Activated naive CD4-positive, alpha-beta T cell treated with anti-CD3 and anti-CD28 coated beads, Interleukin-2, amount 50 U/mL, for 72 hours (primary cell): ENCODE results near the gene WNT9B. TPM values are rescaled to one million over a fixed set of nuclear protein-coding genes. Genes with fewer than 3 reads are reported as not detected.
A peak's percentile ranks its signal among the peaks of the same experiment; 100 is the strongest.
"Not testable (repeated sequence)": the region's sequence is repeated elsewhere in the genome, so short reads cannot be mapped to it uniquely, and the experiment has no call there.

ENCODE experiments used
- ATAC-seq, 2 donors: fragments of 150-1000 bp; cut with Tn5 transposase; 2 replicates each; pipeline ENCODE4 v1.10.0; 2021; ENCODE audit warnings: mild to moderate bottlenecking in 2 of 2, moderate library complexity in 2 of 2
- DNase-seq, 2 donors: peaks; one replicate each; pipeline ENCODE4 v3.0.0; 2021 to 2022; ENCODE audit warnings: low spot score in 2 of 2
- H3K27ac Mint-ChIP-seq, 2 donors: one replicate each; pipeline ENCODE4 v1.8.0; 2022; ENCODE audit warnings: mild to moderate bottlenecking in 2 of 2, mixed read lengths in 2 of 2
- H3K36me3 Mint-ChIP-seq, 2 donors: one replicate each; pipeline ENCODE4 v1.8.0; 2022; ENCODE audit warnings: mixed read lengths in 2 of 2
- H3K9me3 Mint-ChIP-seq, 2 donors: one replicate each; pipeline ENCODE4 v1.8.0; 2022; ENCODE audit warnings: mixed read lengths in 2 of 2
- total RNA-seq, 2 donors: library from RNA; stranded (reverse); gene quantifications; one replicate each; pipeline ENCODE4 v1.2.3, GENCODE V29; 2022

Gene WNT9B
- total RNA-seq, 2 donors from 2014 or later = not detected

DNA sequence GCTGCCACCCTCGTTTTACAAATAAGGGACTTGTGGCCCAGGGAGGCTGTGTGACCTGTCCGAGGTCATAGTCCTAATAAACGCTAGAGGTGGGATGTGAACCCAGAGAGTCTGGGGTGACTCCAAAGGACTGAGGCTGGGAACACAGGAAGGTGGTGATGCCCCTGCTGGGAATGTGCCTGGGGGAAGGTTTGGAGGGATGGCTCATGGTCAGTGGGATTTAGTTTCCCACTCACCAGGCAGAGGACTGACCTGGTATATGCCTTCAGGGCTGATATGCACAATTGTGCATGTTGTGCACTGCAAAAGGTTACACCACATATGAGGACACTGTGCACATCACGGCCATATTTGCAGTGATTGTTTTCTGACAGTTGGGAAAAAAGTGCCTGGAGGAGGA is 13.9 kb upstream of the WNT9B start:
- ATAC-seq = no peak
- no peak overlapping the region for H3K27ac Mint-ChIP-seq
- peaks cover 1 to 7% of the 10 kb centered on the region in 2 donors for H3K36me3 Mint-ChIP-seq
- peaks cover under 1 to 2% of the 10 kb centered on the region in 2 donors for H3K9me3 Mint-ChIP-seq
- no peak for DNase-seq

DNA sequence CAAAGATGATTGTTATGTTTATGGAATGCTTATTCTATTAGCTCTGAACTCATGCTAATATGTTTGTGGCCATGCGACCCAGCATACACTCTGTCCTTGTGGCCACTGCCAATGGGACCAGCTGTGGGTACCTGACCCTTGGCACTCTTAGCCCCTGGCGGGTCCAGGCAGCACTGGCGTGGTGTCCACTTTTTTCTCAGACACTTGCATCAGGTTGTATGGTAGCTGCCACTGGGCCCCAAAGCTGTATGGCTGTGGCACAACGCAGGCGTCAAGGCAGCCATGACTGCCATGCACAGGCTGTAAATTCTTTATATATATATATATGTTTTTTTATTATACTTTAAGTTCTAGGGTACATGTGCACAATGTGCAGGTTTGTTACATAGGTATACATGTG is 12.2 kb upstream of the WNT9B start:
- ATAC-seq (no peak), DNase-seq (no peak)
- H3K9me3 Mint-ChIP-seq = peaks cover 11 to 13% of the 10 kb centered on the region in 2 donors
- H3K36me3 Mint-ChIP-seq = peaks cover 13 to 19% of the 10 kb centered on the region in 2 donors
- no peak overlapping the region for H3K27ac Mint-ChIP-seq

- Mint-ChIP-seq H3K36me3 (peaks cover 13 to 19% of the 10 kb centered on the region in 2 donors), H3K9me3 (peaks cover 11 to 13% of the 10 kb centered on the region in 2 donors)
- not testable (repeated sequence) for DNase-seq, ATAC-seq, H3K27ac Mint-ChIP-seq
Measured at GRCh38 chr17:46840596-46840995, 10.8 kb upstream of the WNT9B start.

DNA sequence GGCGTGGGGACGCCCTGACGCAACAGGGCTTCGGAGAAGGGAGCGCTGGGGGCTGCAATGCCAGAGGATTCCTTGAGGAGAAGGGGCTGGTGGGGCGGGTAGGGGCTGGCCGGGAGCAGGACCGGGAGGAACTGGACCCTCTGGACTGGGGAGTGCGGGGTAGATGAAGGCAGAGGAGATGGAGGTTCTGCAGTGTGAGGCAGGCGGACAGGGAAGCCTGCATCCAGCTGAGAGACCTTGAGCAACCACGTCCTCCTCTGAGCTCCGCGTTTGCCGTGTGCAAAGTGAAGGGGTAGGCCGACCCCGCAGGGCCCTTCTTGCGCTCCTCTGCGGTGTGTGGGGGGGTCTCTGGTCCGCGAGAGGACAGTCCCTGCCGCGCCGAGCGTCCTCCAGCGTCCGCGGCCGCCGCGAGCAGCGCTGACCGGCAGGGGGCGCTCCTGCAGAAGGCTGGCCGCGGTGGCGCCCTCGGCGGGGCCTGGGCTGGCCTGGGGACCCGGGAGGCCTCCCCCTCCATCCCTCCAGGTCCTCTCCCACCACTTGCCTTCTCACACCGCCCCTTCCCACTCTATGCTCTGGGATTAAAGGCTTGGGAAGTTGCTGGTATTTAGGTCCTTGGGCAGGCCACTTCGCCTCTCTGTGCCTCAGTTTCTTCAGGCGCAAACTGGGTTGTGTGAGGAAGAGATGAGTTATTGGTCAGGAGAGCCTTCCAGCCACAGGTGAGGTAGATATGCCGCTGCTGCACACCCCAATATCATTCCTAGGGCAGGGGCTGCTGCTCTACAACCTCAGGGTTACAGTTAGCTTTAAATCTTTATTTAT is 9.6 kb upstream of the WNT9B start:
- no peak overlapping the region for H3K27ac Mint-ChIP-seq
- ATAC-seq (peak; percentile 51 to 63), DNase-seq (peak in 1 of 2 donors; percentile 56)
- H3K9me3 Mint-ChIP-seq = peaks cover 11 to 13% of the 10 kb centered on the region in 2 donors
- H3K36me3 Mint-ChIP-seq = peaks cover 13 to 19% of the 10 kb centered on the region in 2 donors

GRCh38 chr17:46842835-46843234 is 8.5 kb upstream of the WNT9B start:
- no peak overlapping the region for H3K27ac Mint-ChIP-seq
- peaks cover 11 to 13% of the 10 kb centered on the region in 2 donors for H3K9me3 Mint-ChIP-seq
- ATAC-seq (no peak), DNase-seq (no peak)
- peaks cover 13 to 19% of the 10 kb centered on the region in 2 donors for H3K36me3 Mint-ChIP-seq

- DNase-seq = no peak
- ATAC-seq = no peak
- no peak overlapping the region for H3K27ac Mint-ChIP-seq
- H3K9me3 Mint-ChIP-seq = peaks cover 11% of the 10 kb centered on the region in 2 donors
- H3K36me3 Mint-ChIP-seq = peaks cover 12% of the 10 kb centered on the region in 2 donors
Measured at GRCh38 chr17:46847204-46848191, 3.9 kb upstream of the WNT9B start.

GRCh38 chr17:46848534-46848933 is 2.8 kb upstream of the WNT9B start:
- no peak for ATAC-seq
- no peak for DNase-seq
- H3K9me3 Mint-ChIP-seq = peaks cover under 1 to 1% of the 10 kb centered on the region in 2 donors
- H3K27ac Mint-ChIP-seq = no peak overlapping the region
- H3K36me3 Mint-ChIP-seq = peaks cover 1 to 2% of the 10 kb centered on the region in 2 donors

- Mint-ChIP-seq H3K36me3 (no peaks in the 10 kb centered on the region), H3K9me3 (no peaks in the 10 kb centered on the region), H3K27ac (no peak overlapping the region)
- DNase-seq (no peak), ATAC-seq (no peak)
Measured at GRCh38 chr17:46850688-46851028, 725 bp upstream of the WNT9B start.

DNA sequence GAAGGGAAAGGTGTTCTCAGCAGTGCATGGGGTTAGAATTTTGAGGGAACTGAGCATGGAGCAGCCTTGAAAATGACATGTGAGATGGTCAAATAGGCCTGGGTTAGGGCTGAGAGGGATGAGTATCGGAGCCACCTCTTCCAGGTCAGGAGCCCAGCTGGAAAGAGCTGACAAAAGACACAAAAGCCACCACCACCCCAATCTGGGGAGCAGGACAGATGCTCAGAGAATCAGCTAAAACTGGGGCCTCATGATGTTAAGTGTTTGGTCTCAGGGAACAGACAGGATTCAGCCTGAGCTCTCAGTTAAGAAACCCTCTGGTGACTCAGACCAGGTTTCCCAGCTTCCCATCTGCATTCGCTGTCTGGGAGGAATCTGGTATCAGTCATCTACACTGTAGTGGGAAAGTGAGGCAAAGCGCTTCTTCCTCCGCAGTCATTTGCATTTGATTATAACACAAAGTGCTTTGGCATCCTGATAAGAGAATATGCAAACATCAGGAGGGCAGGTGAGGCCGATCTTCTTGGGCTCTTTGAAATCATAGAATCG is 2.6 kb downstream of the WNT9B start:
- Mint-ChIP-seq H3K36me3 (no peaks in the 10 kb centered on the region), H3K9me3 (no peaks in the 10 kb centered on the region), H3K27ac (no peak overlapping the region)
- ATAC-seq (no peak), DNase-seq (no peak)

DNA sequence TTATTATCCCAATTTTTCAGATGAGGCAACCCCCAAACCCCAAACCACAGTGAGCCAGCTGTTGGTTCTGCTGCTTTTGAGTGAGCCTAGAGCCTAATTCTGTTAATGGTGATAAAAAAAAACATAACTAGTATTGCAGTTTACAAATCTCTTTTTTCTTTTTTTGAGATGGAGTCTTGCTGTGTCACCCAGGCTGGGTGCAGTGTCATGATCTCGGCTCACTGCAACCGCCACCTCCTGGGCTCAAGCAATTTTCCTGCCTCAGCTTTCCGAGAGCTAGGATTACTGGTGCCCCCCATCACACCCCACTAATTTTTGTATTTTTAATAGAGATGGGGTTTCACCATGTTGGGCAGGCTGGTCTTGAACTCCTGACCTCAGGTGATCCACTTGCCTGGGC is 3.1 kb downstream of the WNT9B start:
- ATAC-seq = no peak
- Mint-ChIP-seq H3K36me3 (no peaks in the 10 kb centered on the region), H3K9me3 (no peaks in the 10 kb centered on the region), H3K27ac (no peak overlapping the region)
- no peak for DNase-seq

DNA sequence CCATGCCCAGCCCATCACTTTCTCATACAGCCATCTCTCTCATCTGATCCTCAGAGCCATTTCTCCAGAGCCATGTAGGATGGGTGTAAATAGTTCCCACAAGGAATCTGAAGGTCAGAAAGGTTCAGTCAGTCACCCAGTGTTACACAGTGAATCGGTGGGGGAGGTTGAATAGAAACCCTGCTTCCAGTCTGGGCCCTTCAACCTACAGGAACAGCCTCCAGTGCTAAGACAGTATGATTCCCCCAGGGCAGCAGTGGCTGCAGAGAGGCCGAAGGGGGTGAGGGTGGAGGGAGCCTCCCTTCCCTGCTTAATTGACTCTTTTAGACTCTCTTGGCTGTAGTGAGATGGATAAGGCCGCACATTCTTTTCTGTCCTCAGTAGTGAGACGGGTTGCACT is 3.6 kb downstream of the WNT9B start:
- H3K27ac Mint-ChIP-seq = no peak overlapping the region
- DNase-seq = no peak
- no peaks in the 10 kb centered on the region for H3K36me3 Mint-ChIP-seq
- H3K9me3 Mint-ChIP-seq = no peaks in the 10 kb centered on the region
- ATAC-seq = no peak

DNA sequence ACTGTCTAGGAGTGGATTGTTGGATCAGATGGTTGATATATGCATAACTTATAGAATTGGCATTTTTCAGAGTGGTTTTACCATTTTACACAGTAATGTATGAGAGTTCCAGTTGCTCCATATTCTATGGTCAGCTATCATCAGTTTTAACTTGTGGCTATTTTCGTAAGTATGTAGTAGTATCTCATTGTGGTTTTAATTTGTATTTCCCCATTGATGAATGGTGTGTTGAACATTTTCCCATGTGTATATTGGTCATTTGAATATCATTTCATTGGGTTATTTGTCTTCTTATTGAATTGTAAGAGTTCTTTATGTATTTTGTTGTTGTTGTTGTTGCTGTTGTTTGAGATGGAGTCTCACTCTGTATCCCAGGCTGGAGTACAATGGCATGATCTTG is 6.2 kb downstream of the WNT9B start:
- ATAC-seq = no peak
- no peaks in the 10 kb centered on the region for H3K36me3 Mint-ChIP-seq
- no peak overlapping the region for H3K27ac Mint-ChIP-seq
- H3K9me3 Mint-ChIP-seq = no peaks in the 10 kb centered on the region
- no peak for DNase-seq

GRCh38 chr17:46859996-46860395 is 8.6 kb downstream of the WNT9B start:
- H3K27ac Mint-ChIP-seq = no peak overlapping the region
- H3K36me3 Mint-ChIP-seq = no peaks in the 10 kb centered on the region
- DNase-seq (no peak), ATAC-seq (no peak)
- H3K9me3 Mint-ChIP-seq = no peaks in the 10 kb centered on the region

DNA sequence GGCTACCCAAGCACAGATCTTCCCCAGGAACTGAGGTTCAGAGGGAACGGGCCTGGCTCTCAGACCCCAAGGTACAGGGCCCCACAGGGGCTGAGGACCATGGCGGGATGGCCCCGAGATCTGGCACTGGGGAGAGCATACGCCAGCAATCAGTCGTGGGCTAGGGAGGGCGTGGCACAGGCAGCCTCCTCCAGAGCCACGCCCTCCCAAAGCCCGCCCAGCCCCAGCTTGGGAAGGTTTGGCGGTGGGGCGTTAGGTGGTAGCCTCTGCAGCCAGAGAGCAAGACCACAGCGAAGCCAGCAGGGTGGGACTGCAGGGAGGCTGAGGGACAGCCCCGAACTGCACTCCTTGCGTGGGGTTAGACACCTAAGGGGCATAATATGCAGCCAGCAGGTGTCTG is 11.6 kb downstream of the WNT9B start:
- no peak for DNase-seq
- H3K36me3 Mint-ChIP-seq = no peaks in the 10 kb centered on the region
- no peaks in the 10 kb centered on the region for H3K9me3 Mint-ChIP-seq
- ATAC-seq = no peak
- H3K27ac Mint-ChIP-seq = no peak overlapping the region

DNA sequence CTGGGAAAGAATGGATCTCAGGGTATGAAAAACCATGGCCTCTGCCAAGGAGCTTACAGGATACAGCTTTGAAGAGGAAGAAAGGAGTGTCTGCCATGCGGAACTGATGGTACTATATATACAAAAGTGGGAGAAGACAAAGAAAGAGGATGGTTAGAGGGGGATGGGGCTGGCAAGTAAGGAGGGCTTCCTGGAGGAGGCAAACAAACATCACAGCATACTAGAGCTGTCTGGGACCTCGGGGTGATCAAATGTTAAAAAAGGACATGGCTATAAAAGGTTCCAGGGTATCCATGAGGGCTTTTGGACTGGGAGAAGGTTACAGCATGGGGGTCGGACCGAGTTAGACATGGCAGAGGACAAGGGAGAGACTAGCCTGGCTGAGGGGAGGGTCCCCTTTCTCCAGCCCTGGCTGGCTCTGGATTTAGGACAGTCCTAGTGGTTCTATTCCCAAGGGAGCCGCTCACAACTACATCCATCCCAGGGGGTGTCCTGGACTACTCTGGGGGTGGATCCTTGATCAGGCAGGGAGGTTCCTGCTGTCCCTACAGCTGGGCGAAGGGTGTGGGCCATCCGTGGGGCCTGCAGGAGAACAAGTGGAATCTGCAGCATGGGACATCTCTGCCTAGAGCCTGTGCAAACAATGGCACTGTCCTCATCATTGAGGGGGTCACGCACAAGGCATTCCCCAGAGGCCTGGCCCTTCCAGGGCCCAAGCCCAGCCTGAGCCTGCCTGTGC is 12.2 kb downstream of the WNT9B start:
- Mint-ChIP-seq H3K36me3 (no peaks in the 10 kb centered on the region), H3K9me3 (no peaks in the 10 kb centered on the region), H3K27ac (peak overlapping the region in 1 of 2 donors; percentile 22)
- ATAC-seq (no peak), DNase-seq (no peak)

- Mint-ChIP-seq H3K9me3 (no peaks in the 10 kb centered on the region), H3K36me3 (no peaks in the 10 kb centered on the region), H3K27ac (no peak overlapping the region)
- DNase-seq (no peak), ATAC-seq (no peak)
Measured at GRCh38 chr17:46865100-46865499, 13.7 kb downstream of the WNT9B start.
